ENCODE data around the gene PCDHGA7. TPM values are rescaled to one million over a fixed set of nuclear protein-coding genes. Genes with fewer than 3 reads are reported as not detected.
A peak's percentile ranks its signal among the peaks of the same experiment; 100 is the strongest.
"Not testable (repeated sequence)": the region's sequence is repeated elsewhere in the genome, so short reads cannot be mapped to it uniquely, and the experiment has no call there.

PCDHGA7 gene
- total and polyA plus RNA-seq, 11 donors, result 1.4 to 14.1 (median 7.5) TPM

- 28 to 36% (median 34%) methylated on average over 13 to 20 of the region's 20 CpGs for WGBS, 4 donors
- Histone ChIP-seq H3K4me3 (peak overlapping the region in 7 of 12 donors; percentile 32 to 64 (median 54)), H3K9me3 (peaks cover 0 to 97% (median 33%) of the 10 kb centered on the region in 12 donors), H3K4me1 (peaks cover 0 to 11% (median 0%) of the 10 kb centered on the region in 12 donors), H3K27ac (peak overlapping the region in 2 of 12 donors; percentile 81 to 82), H3K36me3 (peaks cover 0 to 7% (median 0%) of the 10 kb centered on the region in 9 donors), H3K27me3 (peaks cover 0 to 18% (median 0%) of the 10 kb centered on the region in 9 donors)
- intact Hi-C loops (cut with DNase I), result loop anchor here in 1 of 10 donors (10.0 kb wide), 1 partner anchor 59 kb away; the partner anchor contains the start of genes PCDHGA9 and PCDHGB6
- no peak for ATAC-seq
- TF ChIP-seq, protein P1, sequence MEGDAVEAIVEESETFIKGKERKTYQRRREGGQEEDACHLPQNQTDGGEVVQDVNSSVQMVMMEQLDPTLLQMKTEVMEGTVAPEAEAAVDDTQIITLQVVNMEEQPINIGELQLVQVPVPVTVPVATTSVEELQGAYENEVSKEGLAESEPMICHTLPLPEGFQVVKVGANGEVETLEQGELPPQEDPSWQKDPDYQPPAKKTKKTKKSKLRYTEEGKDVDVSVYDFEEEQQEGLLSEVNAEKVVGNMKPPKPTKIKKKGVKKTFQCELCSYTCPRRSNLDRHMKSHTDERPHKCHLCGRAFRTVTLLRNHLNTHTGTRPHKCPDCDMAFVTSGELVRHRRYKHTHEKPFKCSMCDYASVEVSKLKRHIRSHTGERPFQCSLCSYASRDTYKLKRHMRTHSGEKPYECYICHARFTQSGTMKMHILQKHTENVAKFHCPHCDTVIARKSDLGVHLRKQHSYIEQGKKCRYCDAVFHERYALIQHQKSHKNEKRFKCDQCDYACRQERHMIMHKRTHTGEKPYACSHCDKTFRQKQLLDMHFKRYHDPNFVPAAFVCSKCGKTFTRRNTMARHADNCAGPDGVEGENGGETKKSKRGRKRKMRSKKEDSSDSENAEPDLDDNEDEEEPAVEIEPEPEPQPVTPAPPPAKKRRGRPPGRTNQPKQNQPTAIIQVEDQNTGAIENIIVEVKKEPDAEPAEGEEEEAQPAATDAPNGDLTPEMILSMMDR (IDR thresholded peaks at IDR 0.05), result peak in 4 of 12 donors; percentile 7 to 29 (median 16)
- no peak for TF ChIP-seq POLR2A (IDR thresholded peaks at IDR 0.05)
- DNase-seq, result peak in 1 of 5 donors; percentile 43
Observed at GRCh38 chr5:141345327-141345726, 37.2 kb upstream of the PCDHGA7 start.

- H3K9me3 ChIP-seq, result peaks cover 0 to 97% (median 35%) of the 10 kb centered on the region in 12 donors
- peaks cover 0 to 22% (median 0%) of the 10 kb centered on the region in 9 donors for H3K27me3 ChIP-seq
- ATAC-seq, DNase-seq: not testable (repeated sequence)
- H3K36me3 ChIP-seq, result peaks cover 0 to 11% (median 0%) of the 10 kb centered on the region in 9 donors
- H3K4me1 ChIP-seq, result peaks cover 0 to 15% (median 0%) of the 10 kb centered on the region in 12 donors
- H3K4me3 ChIP-seq, result peak overlapping the region in 7 of 12 donors; percentile 4 to 54 (median 24)
- WGBS, 4 donors, result 34 to 52% (median 42%) methylated on average over 7 to 28 of the region's 35 CpGs
- H3K27ac ChIP-seq, result peak overlapping the region in 1 of 12 donors; percentile 22
- intact Hi-C loops (cut with DNase I), result loop anchor here in 1 of 10 donors (10.0 kb wide), 1 partner anchor 59 kb away; the partner anchor contains the start of genes PCDHGA9 and PCDHGB6
Observed at GRCh38 chr5:141346017-141346416, 36.5 kb upstream of the PCDHGA7 start.

DNA sequence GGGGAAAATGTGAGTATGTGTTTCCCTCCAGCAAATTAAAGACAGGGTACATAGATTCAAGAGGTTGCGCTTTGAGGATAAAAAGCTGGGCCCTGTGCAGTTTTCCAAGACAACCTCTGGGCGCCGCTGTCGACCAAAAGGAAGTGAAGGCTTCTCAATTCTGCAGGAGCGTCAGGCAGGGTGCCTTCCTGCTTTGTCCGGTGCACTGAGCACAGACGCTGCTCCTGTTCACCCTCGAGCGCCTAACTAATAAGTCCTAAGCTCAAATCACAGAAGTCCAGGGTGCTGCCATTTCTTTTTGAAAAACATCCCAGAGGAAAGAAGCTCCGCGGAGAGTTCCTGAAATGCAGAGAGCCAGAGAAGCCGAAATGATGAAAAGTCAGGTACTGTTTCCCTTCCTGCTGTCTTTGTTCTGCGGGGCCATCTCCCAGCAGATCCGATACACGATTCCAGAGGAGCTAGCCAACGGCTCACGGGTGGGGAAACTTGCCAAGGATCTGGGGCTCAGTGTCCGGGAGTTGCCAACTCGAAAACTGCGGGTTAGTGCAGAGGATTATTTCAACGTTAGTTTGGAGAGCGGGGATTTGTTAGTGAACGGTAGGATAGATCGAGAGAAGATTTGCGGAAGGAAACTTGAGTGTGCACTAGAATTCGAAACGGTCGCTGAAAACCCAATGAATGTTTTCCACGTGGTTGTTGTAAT lies 32.5 kb upstream of the PCDHGA7 start, which contains the start of gene PCDHGB1:
Gene PCDHGB1, plus strand, starts transcription at position 183 of the 703 bp plus-strand sequence. Its CDS starts 162 bp downstream, at position 345.
- 20 to 36% (median 27%) methylated on average over 29 of the region's 29 CpGs for WGBS, 4 donors
- H3K36me3 ChIP-seq, result peaks cover 0 to 16% (median 0%) of the 10 kb centered on the region in 9 donors
- H3K4me1 ChIP-seq, result peaks cover 0 to 19% (median 2%) of the 10 kb centered on the region in 12 donors
- H3K9me3 ChIP-seq, result peaks cover 0 to 94% (median 36%) of the 10 kb centered on the region in 12 donors
- H3K27me3 ChIP-seq, result peaks cover 0 to 21% (median 0%) of the 10 kb centered on the region in 9 donors
- H3K27ac ChIP-seq, result peak within 1 kb of the TSS in 2 of 12 donors; percentile 30 to 41
- no peak for TF ChIP-seq POLR2A (IDR thresholded peaks at IDR 0.05)
- TF ChIP-seq, protein P1 (IDR thresholded peaks at IDR 0.05), result peak; percentile 31 to 70 (median 49)
- DNase-seq, result peak in 3 of 5 donors; percentile 52 to 71 (median 70)
- peak within 1 kb of the TSS in 9 of 12 donors; percentile 17 to 39 (median 31) for H3K4me3 ChIP-seq
- ATAC-seq, result peak; percentile 71 to 83 (median 80)
- intact Hi-C loops (cut with DNase I), result loop anchor here in 2 of 10 donors (10.0 kb wide), 2 partner anchors 55 to 175 kb away; partner anchors contain the start of genes PCDHGA9 (in 1 of the 2) and PCDHGB6 (in 1 of the 2)

- peaks cover 0 to 21% (median 0%) of the 10 kb centered on the region in 9 donors for H3K27me3 ChIP-seq
- no peak for ATAC-seq
- no peak overlapping the region for H3K4me3 ChIP-seq
- intact Hi-C loops (cut with DNase I), result loop anchor here in 1 of 10 donors (10.0 kb wide), 1 partner anchor 173 kb away; no protein-coding TSS in a partner anchor
- H3K9me3 ChIP-seq, result peaks cover 0 to 97% (median 45%) of the 10 kb centered on the region in 12 donors
- H3K4me1 ChIP-seq, result peaks cover 0 to 22% (median 2%) of the 10 kb centered on the region in 12 donors
- H3K36me3 ChIP-seq, result peaks cover 0 to 24% (median 0%) of the 10 kb centered on the region in 9 donors
- WGBS, 4 donors, result 34 to 61% (median 49%) methylated on average over 11 to 35 of the region's 36 CpGs
- DNase-seq, result no peak
- no peak overlapping the region for H3K27ac ChIP-seq
- TF ChIP-seq POLR2A (IDR thresholded peaks at IDR 0.05), result no peak
- TF ChIP-seq, protein P1 (IDR thresholded peaks at IDR 0.05), result no peak
Observed at GRCh38 chr5:141351591-141351990, 31.0 kb upstream of the PCDHGA7 start.

Data from heart left ventricle (tissue), 16 donors.